Hepatocyte (in vitro differentiated cells): ENCODE results near the gene VIL1. TPM values are rescaled to one million over a fixed set of nuclear protein-coding genes. Genes with fewer than 3 reads are reported as not detected.

Source experiments
- DNase-seq: peaks from one replicate; pipeline ENCODE4 v3.0.0-alpha.2; 2016; ENCODE audit warnings: low spot score
- H2AFZ ChIP-seq: fragments of 200-600 bp; sonication (generic); 2 replicates; pipeline ENCODE4 v1.6.0; 2016; ENCODE audit warnings: antibody characterized with exemption, mild to moderate bottlenecking
- H3K27ac ChIP-seq: fragments of 200-600 bp; sonication (generic); 2 replicates; pipeline ENCODE4 v1.5.1; 2016; ENCODE audit warnings: mild to moderate bottlenecking
- H3K27me3 ChIP-seq: fragments of 200-600 bp; sonication (generic); 2 replicates; pipeline ENCODE4 v1.6.1; 2016
- H3K36me3 ChIP-seq: fragments of 200-600 bp; sonication (generic); replicated peaks from 2 replicates; pipeline ENCODE4 v1.5.1; 2016; ENCODE audit warnings: low read depth; ENCODE audit not compliant: insufficient read depth
- H3K4me1 ChIP-seq: fragments of 200-600 bp; sonication (generic); 2 replicates; pipeline ENCODE4 v1.5.1; 2016; ENCODE audit warnings: mild to moderate bottlenecking, moderate library complexity; ENCODE audit not compliant: insufficient read depth
- H3K4me2 ChIP-seq: fragments of 200-600 bp; sonication (generic); 2 replicates; pipeline ENCODE4 v1.6.0; 2016
- H3K4me3 ChIP-seq: fragments of 200-600 bp; sonication (generic); 2 replicates; pipeline ENCODE4 v1.5.1; 2016; ENCODE audit warnings: mild to moderate bottlenecking
- H3K79me2 ChIP-seq: fragments of 200-600 bp; sonication (generic); 2 replicates; pipeline ENCODE4 v1.6.0; 2017; ENCODE audit warnings: mild to moderate bottlenecking
- H3K9me2 ChIP-seq: fragments of 200-600 bp; sonication (generic); replicated peaks from 2 replicates; pipeline ENCODE4 v1.6.0; 2017; ENCODE audit warnings: mild to moderate bottlenecking; ENCODE audit not compliant: insufficient read depth
- H3K9me3 ChIP-seq: fragments of 200-600 bp; sonication (generic); 2 replicates; pipeline ENCODE4 v1.5.1; 2016; ENCODE audit warnings: low read depth, mild to moderate bottlenecking
- H4K20me1 ChIP-seq: fragments of 200-600 bp; sonication (generic); 2 replicates; pipeline ENCODE4 v1.6.0; 2016; ENCODE audit warnings: mild to moderate bottlenecking; ENCODE audit not compliant: insufficient read depth, poor library complexity, severe bottlenecking
- CTCF ChIP-seq: fragments of 200-600 bp; sonication (generic); IDR thresholded peaks from 2 replicates; pipeline ENCODE4 v1.5.1; 2016; ENCODE audit warnings: antibody characterized with exemption, mild to moderate bottlenecking; ENCODE audit not compliant: poor library complexity
- EZH2 ChIP-seq: fragments of 200-600 bp; sonication (generic); IDR thresholded peaks from 2 replicates; pipeline ENCODE4 v1.6.1; 2016; ENCODE audit warnings: antibody characterized with exemption, mild to moderate bottlenecking, borderline replicate concordance
- EZH2phosphoT487 ChIP-seq: fragments of 200-600 bp; sonication (generic); IDR thresholded peaks from one replicate; pipeline ENCODE4 v1.6.1; 2018; ENCODE audit warnings: antibody characterized with exemption, mild to moderate bottlenecking, low read depth, moderate library complexity; ENCODE audit not compliant: unreplicated experiment, severe bottlenecking
- WGBS: methylation state at CpG from one replicate; pipeline ENCODE4 v1.1.6; 2016; ENCODE audit warnings: low lambda C conversion rate; ENCODE audit errors: missing lambda C conversion rate; 5-methylcytosine and 5-hydroxymethylcytosine counted together
- polyA plus RNA-seq: library from polyadenylated mRNA; unstranded; fragments of >200 nt; fragmentation: Nextera tagmentation; extraction: Ambion mirVana; gene quantifications from 2 replicates; pipeline ENCODE4 v1.2.1, GENCODE V29; 2016
- total RNA-seq: library from RNA; depleted of rRNA; stranded (reverse); fragments of >200 nt; gene quantifications from 2 replicates; pipeline ENCODE4 v1.2.3, GENCODE V29; 2014

Gene VIL1
- total and polyA plus RNA-seq, 2 experiments from 2014 or later, result 160 to 261 TPM

- Histone ChIP-seq H3K4me3 (no peak within 1 kb of the TSS), H3K36me3 (no peaks in the 10 kb centered on the region), H4K20me1 (no peaks in the 10 kb centered on the region), H2AFZ (no peak within 1 kb of the TSS), H3K9me3 (no peaks in the 10 kb centered on the region), H3K9me2 (no peaks in the 10 kb centered on the region), H3K27ac (no peak within 1 kb of the TSS), H3K79me2 (no peaks in the 10 kb centered on the region), H3K4me1 (no peaks in the 10 kb centered on the region), H3K27me3 (no peaks in the 10 kb centered on the region), H3K4me2 (no peak within 1 kb of the TSS)
- TF ChIP-seq EZH2phosphoT487, result no peak
- no peak for TF ChIP-seq CTCF
- TF ChIP-seq EZH2, result no peak
- 90% methylated on average over 13 of the region's 13 CpGs for WGBS
- DNase-seq, result peak; percentile 4
Observed at GRCh38 chr2:218381916-218382366, 37.0 kb upstream of the VIL1 start, which contains the start of gene SLC11A1. Gene SLC11A1 (plus strand): TSS chr2:218382273. CDS start chr2:218382369, 96 bp downstream.

GRCh38 chr2:218382785-218383184, 36.1 kb upstream of the VIL1 start:
- H3K4me3 ChIP-seq, result no peak overlapping the region
- H3K9me3 ChIP-seq, result no peaks in the 10 kb centered on the region
- WGBS, result 89% methylated on average over 6 of the region's 6 CpGs
- H4K20me1 ChIP-seq, result no peaks in the 10 kb centered on the region
- DNase-seq, result peak; percentile 3
- no peak for TF ChIP-seq CTCF
- TF ChIP-seq EZH2phosphoT487, result no peak
- TF ChIP-seq EZH2, result no peak
- no peak overlapping the region for H3K27ac ChIP-seq
- no peaks in the 10 kb centered on the region for H3K79me2 ChIP-seq
- no peaks in the 10 kb centered on the region for H3K36me3 ChIP-seq
- no peaks in the 10 kb centered on the region for H3K9me2 ChIP-seq
- no peak overlapping the region for H2AFZ ChIP-seq
- no peak overlapping the region for H3K4me2 ChIP-seq
- no peaks in the 10 kb centered on the region for H3K27me3 ChIP-seq
- H3K4me1 ChIP-seq, result no peaks in the 10 kb centered on the region

- H3K9me2 ChIP-seq, result no peaks in the 10 kb centered on the region
- H3K4me3 ChIP-seq, result no peak overlapping the region
- no peaks in the 10 kb centered on the region for H3K4me1 ChIP-seq
- H3K9me3 ChIP-seq, result no peaks in the 10 kb centered on the region
- H3K79me2 ChIP-seq, result no peaks in the 10 kb centered on the region
- no peak overlapping the region for H2AFZ ChIP-seq
- no peak overlapping the region for H3K4me2 ChIP-seq
- TF ChIP-seq EZH2 (no peak), EZH2phosphoT487 (no peak), CTCF (no peak)
- no peak overlapping the region for H3K27ac ChIP-seq
- no peaks in the 10 kb centered on the region for H4K20me1 ChIP-seq
- 91% methylated on average over 10 of the region's 10 CpGs for WGBS
- H3K27me3 ChIP-seq, result no peaks in the 10 kb centered on the region
- H3K36me3 ChIP-seq, result no peaks in the 10 kb centered on the region
- peak; percentile 53 for DNase-seq
Observed at GRCh38 chr2:218383892-218384519, 34.9 kb upstream of the VIL1 start.
